ACC112 (cell line): Measurements from ENCODE around the gene MYH10.
A peak's percentile ranks its signal among the peaks of the same experiment; 100 is the strongest.

Source experiments
- H2AFZ ChIP-seq: fragments of 200-600 bp; sonication (generic); one replicate; pipeline ENCODE4 v1.6.0; 2017; ENCODE audit warnings: antibody characterized with exemption, low read length; ENCODE audit not compliant: unreplicated experiment
- H3K27ac ChIP-seq: fragments of 200-600 bp; sonication (generic); 2 replicates; pipeline ENCODE4 v1.5.1; 2014; ENCODE audit warnings: low read depth, mild to moderate bottlenecking, antibody characterized with exemption, low read length, moderate library complexity
- H3K27me3 ChIP-seq: fragments of 200-600 bp; sonication (generic); 2 replicates; pipeline ENCODE4 v1.6.1; 2014; ENCODE audit warnings: mild to moderate bottlenecking, antibody characterized with exemption, low read length, moderate library complexity, mixed read lengths; ENCODE audit not compliant: insufficient read depth
- H3K36me3 ChIP-seq: fragments of 200-600 bp; sonication (generic); 2 replicates; pipeline ENCODE4 v1.6.1; 2016; ENCODE audit warnings: mild to moderate bottlenecking, antibody characterized with exemption, low read length, moderate library complexity, mixed read lengths; ENCODE audit not compliant: insufficient read depth
- H3K4me1 ChIP-seq: fragments of 200-600 bp; sonication (generic); one replicate; pipeline ENCODE4 v1.6.1; 2016; ENCODE audit warnings: low read length, mixed read lengths; ENCODE audit not compliant: insufficient read depth, unreplicated experiment, control insufficient read depth
- H3K4me3 ChIP-seq: fragments of 200-600 bp; sonication (generic); 2 replicates; pipeline ENCODE4 v1.5.1; 2014; ENCODE audit warnings: mild to moderate bottlenecking, low read depth, low read length
- H3K79me2 ChIP-seq: fragments of 200-600 bp; sonication (generic); one replicate; pipeline ENCODE4 v1.6.0; 2016; ENCODE audit warnings: low read length; ENCODE audit not compliant: control insufficient read depth, unreplicated experiment, insufficient read depth

The MYH10 gene

GRCh38 chr17:8448310-8448709 is 182.2 kb downstream of the MYH10 start:
- Histone ChIP-seq H3K4me3 (no peak overlapping the region), H2AFZ (no peak overlapping the region), H3K36me3 (peaks cover 61% of the 10 kb centered on the region), H3K79me2 (peaks cover 34% of the 10 kb centered on the region), H3K27me3 (no peaks in the 10 kb centered on the region), H3K4me1 (no peaks in the 10 kb centered on the region), H3K27ac (no peak overlapping the region)

GRCh38 chr17:8447799-8448198 is 182.7 kb downstream of the MYH10 start:
- Histone ChIP-seq H2AFZ (no peak overlapping the region), H3K36me3 (peaks cover 56% of the 10 kb centered on the region), H3K79me2 (peaks cover 36% of the 10 kb centered on the region), H3K27ac (no peak overlapping the region), H3K4me1 (no peaks in the 10 kb centered on the region), H3K27me3 (no peaks in the 10 kb centered on the region), H3K4me3 (no peak overlapping the region)

GRCh38 chr17:8445536-8445935 is 185.0 kb downstream of the MYH10 start:
- Histone ChIP-seq H2AFZ (no peak overlapping the region), H3K27ac (no peak overlapping the region), H3K4me1 (peaks cover 14% of the 10 kb centered on the region), H3K36me3 (peaks cover 46% of the 10 kb centered on the region), H3K27me3 (no peaks in the 10 kb centered on the region), H3K79me2 (peaks cover 53% of the 10 kb centered on the region), H3K4me3 (no peak overlapping the region)

- H2AFZ ChIP-seq = no peak overlapping the region
- H3K4me1 ChIP-seq = peaks cover 14% of the 10 kb centered on the region
- peaks cover 45% of the 10 kb centered on the region for H3K36me3 ChIP-seq
- no peak overlapping the region for H3K4me3 ChIP-seq
- H3K79me2 ChIP-seq = peaks cover 64% of the 10 kb centered on the region
- no peaks in the 10 kb centered on the region for H3K27me3 ChIP-seq
- no peak overlapping the region for H3K27ac ChIP-seq
Measured at GRCh38 chr17:8444494-8444893, 186.0 kb downstream of the MYH10 start.

- H3K4me1 ChIP-seq = peaks cover 14% of the 10 kb centered on the region
- H3K79me2 ChIP-seq = peaks cover 71% of the 10 kb centered on the region
- H3K4me3 ChIP-seq = no peak overlapping the region
- H3K27ac ChIP-seq = no peak overlapping the region
- no peaks in the 10 kb centered on the region for H3K27me3 ChIP-seq
- H3K36me3 ChIP-seq = peaks cover 42% of the 10 kb centered on the region
- no peak overlapping the region for H2AFZ ChIP-seq
Measured at GRCh38 chr17:8443756-8444155, 186.8 kb downstream of the MYH10 start.

GRCh38 chr17:8442310-8442709 is 188.2 kb downstream of the MYH10 start:
- Histone ChIP-seq H3K79me2 (peaks cover 85% of the 10 kb centered on the region), H3K27ac (no peak overlapping the region), H3K4me1 (peaks cover 19% of the 10 kb centered on the region), H3K27me3 (no peaks in the 10 kb centered on the region), H3K4me3 (no peak overlapping the region), H2AFZ (no peak overlapping the region), H3K36me3 (peaks cover 33% of the 10 kb centered on the region)

GRCh38 chr17:8441690-8442089 is 188.8 kb downstream of the MYH10 start:
- H3K36me3 ChIP-seq = peaks cover 30% of the 10 kb centered on the region
- peaks cover 21% of the 10 kb centered on the region for H3K4me1 ChIP-seq
- H3K4me3 ChIP-seq = no peak overlapping the region
- no peaks in the 10 kb centered on the region for H3K27me3 ChIP-seq
- no peak overlapping the region for H3K27ac ChIP-seq
- H3K79me2 ChIP-seq = peaks cover 91% of the 10 kb centered on the region
- H2AFZ ChIP-seq = no peak overlapping the region

- no peak overlapping the region for H3K27ac ChIP-seq
- H3K36me3 ChIP-seq = peaks cover 15% of the 10 kb centered on the region
- H3K4me3 ChIP-seq = no peak overlapping the region
- H3K79me2 ChIP-seq = peaks cover 85% of the 10 kb centered on the region
- no peak overlapping the region for H2AFZ ChIP-seq
- peaks cover 25% of the 10 kb centered on the region for H3K4me1 ChIP-seq
- H3K27me3 ChIP-seq = no peaks in the 10 kb centered on the region
Measured at GRCh38 chr17:8439681-8440080, 190.8 kb downstream of the MYH10 start.

GRCh38 chr17:8438441-8438840 is 192.1 kb downstream of the MYH10 start:
- Histone ChIP-seq H3K36me3 (peaks cover 7% of the 10 kb centered on the region), H3K27ac (no peak overlapping the region), H2AFZ (no peak overlapping the region), H3K4me1 (peaks cover 25% of the 10 kb centered on the region), H3K79me2 (peaks cover 72% of the 10 kb centered on the region), H3K27me3 (no peaks in the 10 kb centered on the region), H3K4me3 (no peak overlapping the region)

- Histone ChIP-seq H2AFZ (no peak overlapping the region), H3K27ac (peak overlapping the region; percentile 95)
Measured at GRCh38 chr17:8436844-8437171, 193.7 kb downstream of the MYH10 start.

GRCh38 chr17:8436169-8436843 is 194.2 kb downstream of the MYH10 start:
- peak overlapping the region; percentile 97 for H3K4me3 ChIP-seq
- H3K27ac ChIP-seq = peak overlapping the region; percentile 95
- H3K36me3 ChIP-seq = peaks cover 7% of the 10 kb centered on the region
- no peaks in the 10 kb centered on the region for H3K27me3 ChIP-seq
- peaks cover 24% of the 10 kb centered on the region for H3K4me1 ChIP-seq
- peak overlapping the region; percentile 67 for H2AFZ ChIP-seq
- peaks cover 53% of the 10 kb centered on the region for H3K79me2 ChIP-seq

More at GRCh38 chr17:8436844-8437171, 193.7 kb downstream of the MYH10 start:
- peak overlapping the region; percentile 97 for H3K4me3 ChIP-seq
- no peaks in the 10 kb centered on the region for H3K27me3 ChIP-seq
- peaks cover 7% of the 10 kb centered on the region for H3K36me3 ChIP-seq
- H3K4me1 ChIP-seq = peaks cover 24% of the 10 kb centered on the region
- H3K79me2 ChIP-seq = peaks cover 58% of the 10 kb centered on the region
